DND-41 (cell line): ENCODE results near the gene TSHZ2.

Source experiments
- CTCF ChIP-seq: IDR thresholded peaks from 2 replicates; pipeline ENCODE4 v1.5.1; 2012; ENCODE audit warnings: borderline replicate concordance, low read length, moderate library complexity, mild to moderate bottlenecking; ENCODE audit not compliant: poor library complexity, severe bottlenecking; ENCODE audit errors: extremely low read depth
- EZH2 ChIP-seq: IDR thresholded peaks from 3 replicates; pipeline ENCODE4 v1.6.1; 2012; ENCODE audit warnings: borderline replicate concordance, low read depth, mild to moderate bottlenecking, moderate library complexity, low read length, inconsistent platforms; ENCODE audit not compliant: severe bottlenecking

- TF ChIP-seq CTCF = no peak
- no peak for TF ChIP-seq EZH2
Observed at GRCh38 chr20:53487461-53488200, 515.5 kb downstream of the TSHZ2 start.
